SW 1271 (cell line): ENCODE data around the gene SYT1.
"Not testable (repeated sequence)": the region's sequence is repeated elsewhere in the genome, so short reads cannot be mapped to it uniquely, and the experiment has no call there.

Experiments used
- DNase-seq, 2 experiments: peaks; one replicate each; lab custom pipeline; 2025; lab: John Stamatoyannopoulos, UW

Gene SYT1

DNA sequence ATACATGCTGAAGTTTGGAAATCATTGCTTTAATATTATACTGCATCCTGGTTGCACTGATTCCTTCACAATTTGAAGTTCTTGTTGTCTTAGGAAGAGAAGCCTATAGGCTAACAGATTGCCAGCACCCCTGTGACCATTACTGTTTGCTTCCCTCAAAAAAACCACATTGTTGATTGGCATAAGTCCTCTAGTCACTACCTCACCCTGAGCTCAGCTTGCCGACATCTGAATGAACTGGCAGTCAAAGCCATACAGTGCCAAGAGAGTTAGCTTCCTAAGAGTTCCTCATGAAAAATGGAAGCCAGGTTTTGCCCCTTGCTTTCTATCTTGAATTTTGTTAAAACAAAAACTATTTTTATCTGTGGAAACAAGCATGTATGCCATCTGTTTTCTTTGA lies 276.1 kb downstream of the SYT1 start:
- no peak for DNase-seq

DNA sequence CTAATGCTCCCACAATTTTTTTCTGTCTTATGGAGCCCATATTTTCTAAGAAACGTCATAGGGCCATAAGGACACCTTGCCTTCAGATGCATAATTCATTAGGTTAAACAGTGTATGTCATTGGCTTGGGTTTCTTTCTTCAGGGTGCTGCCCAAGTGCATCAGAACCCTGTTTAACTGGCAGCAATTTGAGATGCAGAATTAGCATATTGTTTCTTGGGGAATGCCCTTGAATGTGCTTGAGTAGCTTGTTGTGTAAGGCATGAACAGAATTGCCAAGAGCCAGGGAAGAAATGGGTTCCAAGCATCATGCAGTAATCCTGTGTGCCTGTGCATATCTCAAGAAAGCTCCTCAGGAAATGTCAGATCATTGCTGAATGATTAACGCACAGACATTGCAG lies 277.2 kb downstream of the SYT1 start:
- no peak for DNase-seq

DNA sequence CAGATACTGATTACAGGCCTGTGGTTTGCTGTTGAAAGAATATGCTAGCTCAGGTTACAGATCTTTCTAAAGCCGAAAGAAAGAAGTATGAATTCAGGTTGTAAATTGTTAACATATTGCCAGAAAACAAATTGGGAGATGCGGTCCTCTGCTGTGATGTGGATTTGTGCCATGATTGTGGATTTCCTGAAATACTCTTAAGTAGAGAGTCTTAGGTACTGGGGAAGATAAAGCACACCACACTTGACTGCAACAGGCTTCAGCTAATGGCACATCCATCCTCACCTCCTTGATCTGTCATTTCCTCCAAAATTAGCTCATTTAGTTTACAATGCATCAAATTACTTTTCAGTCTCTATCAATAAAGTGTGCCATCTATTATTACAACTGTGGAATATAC lies 279.2 kb downstream of the SYT1 start:
- no peak for DNase-seq

DNA sequence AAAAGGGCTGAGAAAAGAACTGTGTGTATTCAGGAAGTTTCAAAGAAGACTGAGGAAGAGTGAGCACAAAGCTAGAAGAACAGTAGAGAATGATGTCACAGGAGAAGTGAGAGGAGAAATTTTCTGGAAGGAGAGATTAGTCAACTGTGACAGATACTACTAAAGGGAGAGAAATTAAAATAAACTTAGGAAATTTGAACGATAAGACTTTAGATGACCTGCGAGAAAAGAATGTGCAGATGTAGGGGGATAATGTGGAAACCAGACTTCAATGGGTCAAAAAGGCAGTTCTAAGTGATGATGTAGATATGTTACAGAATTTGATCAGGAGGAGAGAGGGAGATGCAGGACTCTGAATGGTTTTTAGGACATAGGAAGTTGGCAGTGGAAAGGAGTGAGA lies 287.4 kb downstream of the SYT1 start:
- DNase-seq = no peak

DNA sequence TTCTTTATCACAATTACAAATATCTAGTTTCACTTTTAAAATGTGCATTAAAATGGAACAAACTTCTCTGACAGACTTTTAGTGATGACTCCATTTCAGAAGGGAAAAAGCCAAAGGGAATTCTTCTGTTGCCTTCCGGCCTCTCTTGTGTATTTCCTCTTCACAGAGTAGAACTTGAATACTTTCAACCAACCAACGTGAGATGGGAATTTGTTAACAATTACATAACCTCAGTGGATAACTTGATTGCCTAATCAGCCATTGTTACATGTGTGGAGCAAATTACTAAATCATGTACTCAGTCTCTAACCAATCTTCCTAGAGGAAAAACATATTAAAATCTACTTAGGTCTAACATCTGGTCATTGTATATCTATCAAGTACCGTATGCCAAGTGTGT lies 291.1 kb downstream of the SYT1 start:
- no peak for DNase-seq

DNA sequence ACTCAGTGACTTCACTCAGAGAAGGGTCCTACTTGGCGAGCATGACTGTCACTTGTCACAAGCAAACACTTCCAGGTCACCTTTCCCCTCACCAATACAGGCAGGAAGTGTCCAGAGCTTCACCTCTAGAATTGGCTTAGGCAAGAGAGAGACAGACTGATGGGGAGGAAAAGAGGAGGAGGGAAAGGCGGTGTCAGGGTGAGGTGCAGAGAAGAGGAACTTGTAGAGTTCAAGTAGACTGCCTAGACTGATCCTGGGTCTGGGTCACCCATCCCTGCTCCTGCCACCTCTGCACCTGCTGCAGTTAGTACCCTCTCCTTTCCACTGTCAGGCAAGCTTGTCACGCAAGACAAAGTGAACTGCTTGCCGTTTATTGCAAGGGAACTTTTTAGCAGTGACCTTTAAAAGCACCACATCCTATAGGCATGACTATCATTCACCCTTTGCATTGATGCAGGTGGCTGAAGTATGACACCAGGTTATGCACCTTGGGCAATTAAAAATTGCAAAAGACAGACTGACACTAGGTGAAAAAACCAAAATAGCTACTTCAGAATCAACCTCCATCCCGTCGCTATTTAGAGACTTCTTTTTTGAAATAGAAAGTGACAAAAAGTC lies 292.4 kb downstream of the SYT1 start:
- DNase-seq = no peak

DNA sequence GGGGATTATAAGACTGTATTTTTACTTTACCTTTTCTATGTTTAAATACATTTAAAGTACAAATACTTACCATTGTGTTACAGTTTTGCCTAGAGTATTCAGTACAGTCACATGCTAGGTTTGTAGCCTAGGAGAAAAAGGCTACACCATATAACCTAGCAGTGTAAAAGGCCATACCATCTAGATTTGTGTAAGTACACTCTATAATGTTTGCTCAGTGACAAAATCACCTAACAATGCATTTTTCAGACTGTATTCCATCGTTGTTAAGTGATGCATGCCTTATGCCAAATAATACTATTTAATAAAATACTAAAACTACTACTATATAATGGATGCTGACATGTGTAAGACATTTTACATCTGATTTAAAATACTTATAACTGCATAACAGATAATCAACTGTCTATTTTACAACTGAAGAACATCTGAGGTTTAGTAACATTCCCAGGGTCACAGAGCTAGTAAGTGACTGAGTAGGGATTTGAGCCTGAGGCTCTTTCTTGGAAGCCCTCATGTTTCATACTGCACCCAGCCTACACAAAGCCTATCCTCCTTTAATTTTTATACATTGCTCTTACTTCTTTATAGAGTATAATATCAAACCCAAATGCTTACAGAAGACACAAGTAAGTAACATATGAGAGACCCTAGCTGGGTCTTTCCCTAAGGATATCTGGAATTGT lies 296.8 kb downstream of the SYT1 start:
- DNase-seq = no peak

DNA sequence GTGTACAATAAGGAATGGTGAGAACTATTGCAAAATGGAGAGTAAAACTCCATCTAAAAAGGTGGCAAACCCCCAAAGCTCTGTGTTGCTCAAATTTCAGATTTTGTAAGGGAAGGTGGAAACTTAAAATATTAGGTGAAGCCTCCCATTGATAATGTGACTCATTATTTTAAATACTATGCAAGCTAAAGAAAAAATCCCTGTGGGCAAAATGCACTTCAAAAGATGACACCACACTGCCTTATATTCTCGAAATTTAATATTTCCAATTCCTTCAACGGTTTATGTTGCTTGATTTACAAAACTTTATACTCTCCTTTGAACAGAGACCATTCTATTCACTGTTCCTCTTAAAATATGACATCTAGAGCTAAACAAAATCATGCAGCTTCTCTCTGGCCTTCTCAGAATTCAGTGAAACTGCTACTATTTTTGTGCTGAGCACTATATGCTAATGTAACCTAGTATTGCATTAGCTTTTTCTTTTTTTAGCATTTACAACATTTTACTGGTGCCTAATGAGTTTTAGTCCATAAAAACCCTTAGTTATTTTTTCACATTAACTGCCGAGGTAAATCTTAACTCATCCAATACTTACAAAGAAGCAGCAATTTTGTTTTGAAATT lies 297.7 kb downstream of the SYT1 start:
- DNase-seq = no peak

DNA sequence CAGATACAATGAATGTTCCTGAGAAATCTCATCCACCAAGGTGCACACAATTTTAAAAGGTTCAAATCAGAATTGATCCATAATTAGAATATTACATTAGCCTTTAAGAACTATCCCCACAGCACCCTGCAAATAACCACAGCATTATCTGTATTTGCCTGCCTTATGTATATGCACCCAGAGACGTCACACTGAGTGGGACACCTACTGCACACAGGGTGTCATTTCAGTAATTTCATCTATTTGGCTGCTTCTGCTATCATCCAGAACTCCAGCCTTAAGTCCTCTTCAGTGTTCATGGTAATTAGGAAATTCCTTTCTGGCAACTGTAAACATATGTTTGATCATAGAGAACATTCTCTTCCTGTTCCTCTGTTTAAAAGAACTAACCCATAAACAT lies 298.4 kb downstream of the SYT1 start:
- no peak for DNase-seq

DNA sequence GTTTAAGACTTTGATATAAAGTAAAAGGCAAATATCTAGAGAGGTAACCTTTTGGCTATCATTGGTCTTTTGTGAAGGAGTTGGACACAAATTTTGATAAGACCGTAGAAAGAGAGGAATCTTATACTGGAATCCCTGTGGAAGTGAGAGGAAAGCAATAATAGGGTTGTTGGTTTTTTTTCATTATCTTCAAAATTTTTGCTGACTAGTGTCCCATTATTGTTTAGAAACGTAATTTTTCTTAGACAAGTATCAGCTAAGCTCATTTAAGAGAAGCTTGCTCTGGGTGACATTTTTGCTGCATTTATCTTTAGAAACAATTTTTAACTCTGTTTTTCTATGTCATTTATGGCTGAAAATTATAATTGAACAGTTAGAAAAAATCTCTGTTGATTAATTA lies 300.3 kb downstream of the SYT1 start:
- no peak for DNase-seq

DNA sequence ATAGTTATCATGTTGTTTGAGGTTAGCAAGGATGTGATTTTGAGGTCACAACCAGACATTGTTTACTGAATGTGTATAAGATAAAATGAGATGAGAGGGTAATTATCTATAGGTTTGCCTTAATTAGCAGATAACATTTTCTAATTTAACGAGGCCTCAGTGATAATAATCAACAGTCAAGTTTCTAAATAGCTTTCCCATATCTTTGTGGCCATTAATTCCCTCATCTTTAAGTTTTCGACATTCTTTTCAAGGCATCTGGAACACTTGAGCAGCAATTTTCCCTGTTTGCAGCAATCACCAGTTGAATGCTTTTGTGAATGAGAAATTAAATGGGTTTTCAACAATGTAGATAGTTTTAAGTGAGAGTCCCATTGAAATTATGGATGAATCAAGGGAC lies 304.1 kb downstream of the SYT1 start:
- no peak for DNase-seq

DNA sequence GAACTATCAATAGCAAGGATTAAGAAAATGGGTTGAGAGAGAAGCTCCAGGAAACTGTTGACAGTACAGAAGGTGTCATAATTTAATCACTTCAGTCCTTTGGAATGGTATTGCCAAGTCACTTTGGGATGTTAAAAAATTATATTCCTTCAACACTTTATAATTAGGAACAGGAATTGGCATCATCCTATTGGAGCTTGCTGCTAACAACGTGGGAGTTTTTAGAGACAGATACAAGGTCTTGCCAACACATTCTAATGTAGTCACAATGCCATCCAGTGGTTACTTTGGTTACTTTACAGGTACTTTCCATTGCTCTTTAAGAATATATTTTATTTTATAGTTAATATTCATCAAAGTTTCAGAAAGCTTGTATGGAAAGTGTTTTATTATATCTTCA lies 310.1 kb downstream of the SYT1 start:
- DNase-seq = peak in 1 of 2 experiments; percentile 58

DNA sequence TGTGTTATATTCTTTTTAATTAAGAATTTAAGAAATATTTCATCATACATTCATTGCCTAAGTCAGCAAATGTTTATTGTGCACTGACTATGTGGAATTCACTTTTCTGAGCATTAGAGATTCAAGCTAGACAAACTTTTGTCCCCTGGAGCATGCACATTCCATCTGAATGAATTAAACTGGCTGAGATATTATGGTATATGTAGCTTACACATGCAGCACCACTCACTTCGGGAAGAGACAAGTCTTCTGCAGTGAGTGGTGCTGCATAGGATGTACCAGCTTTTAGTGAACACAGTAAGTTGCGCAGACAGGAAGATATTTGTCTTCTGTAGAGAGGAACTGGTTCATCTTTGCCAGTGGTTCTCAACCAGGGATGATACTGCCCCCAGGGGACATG lies 318.4 kb downstream of the SYT1 start:
- DNase-seq = no peak

DNA sequence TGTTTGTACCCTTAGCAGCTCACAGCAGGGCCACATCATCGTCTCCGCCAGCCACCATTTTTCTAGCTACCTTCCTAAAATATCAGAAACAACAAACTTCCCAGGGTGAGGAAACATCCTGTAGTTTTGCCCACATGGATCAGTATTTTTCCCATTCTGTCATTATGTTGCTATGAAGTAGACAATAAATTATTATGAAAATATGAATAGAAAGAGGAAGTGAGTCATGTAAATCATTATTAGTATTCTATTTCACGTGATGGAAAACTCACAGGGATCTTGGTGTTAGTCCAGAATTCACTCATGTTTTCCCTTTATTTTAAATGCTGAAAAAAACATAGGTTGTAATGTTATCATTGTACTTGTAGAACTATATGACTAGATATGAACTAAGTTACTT lies 319.4 kb downstream of the SYT1 start:
- DNase-seq = no peak

DNA sequence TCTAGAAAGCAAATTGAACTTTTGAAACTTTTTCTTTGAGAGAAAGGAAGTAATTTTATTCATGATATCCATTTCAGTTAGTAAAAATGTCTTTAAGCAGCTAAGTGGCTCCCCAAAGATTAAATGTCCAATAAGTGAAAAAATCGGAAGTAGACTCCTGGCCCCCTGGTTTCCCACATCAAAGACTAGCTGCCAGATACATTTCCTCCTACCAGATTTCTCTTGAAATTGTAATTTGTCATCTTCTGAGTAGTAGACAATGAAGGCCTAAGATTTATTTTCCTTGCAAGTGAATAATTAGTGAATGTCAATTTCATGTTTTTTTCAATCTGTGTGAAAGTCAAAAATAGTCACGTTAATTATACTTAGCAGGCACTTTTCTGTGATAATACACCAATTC lies 321.9 kb downstream of the SYT1 start:
- no peak for DNase-seq

DNA sequence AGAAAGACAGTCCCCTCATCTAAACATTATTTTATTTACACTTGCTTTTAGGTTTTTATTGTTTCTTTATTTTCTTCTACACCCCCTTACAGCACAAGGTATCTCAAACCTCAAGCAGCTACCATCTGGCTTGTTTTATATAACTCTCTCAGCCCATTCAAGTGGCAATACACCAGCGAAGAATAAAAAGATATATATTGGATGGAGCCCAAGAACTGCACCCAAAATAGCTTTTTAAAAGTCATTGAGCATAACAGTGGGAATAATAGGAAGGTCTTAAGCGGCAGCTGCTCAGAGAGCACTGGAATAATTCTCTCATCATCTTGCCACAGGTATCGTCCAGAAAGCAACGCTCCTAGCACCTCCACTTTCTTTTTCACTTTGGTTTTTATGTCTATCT lies 322.5 kb downstream of the SYT1 start:
- no peak for DNase-seq

DNA sequence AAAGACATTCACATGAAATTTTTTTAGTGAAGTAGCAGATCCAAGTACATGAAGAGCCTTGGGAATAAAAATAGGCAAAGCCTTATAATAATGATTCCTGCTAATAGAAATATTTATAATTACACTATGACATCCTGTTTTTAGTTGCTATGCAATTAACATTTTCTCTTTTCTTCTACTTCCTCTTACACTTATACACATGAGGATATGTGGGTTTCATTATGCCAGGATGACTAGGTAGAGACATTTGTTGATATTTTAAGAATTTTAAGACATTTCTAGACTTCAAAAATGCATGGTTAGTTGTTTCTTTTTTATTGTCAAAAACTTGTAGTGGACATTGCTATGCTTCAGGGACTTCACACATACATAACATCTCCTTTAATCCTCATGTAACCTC lies 326.8 kb downstream of the SYT1 start:
- DNase-seq = no peak

DNA sequence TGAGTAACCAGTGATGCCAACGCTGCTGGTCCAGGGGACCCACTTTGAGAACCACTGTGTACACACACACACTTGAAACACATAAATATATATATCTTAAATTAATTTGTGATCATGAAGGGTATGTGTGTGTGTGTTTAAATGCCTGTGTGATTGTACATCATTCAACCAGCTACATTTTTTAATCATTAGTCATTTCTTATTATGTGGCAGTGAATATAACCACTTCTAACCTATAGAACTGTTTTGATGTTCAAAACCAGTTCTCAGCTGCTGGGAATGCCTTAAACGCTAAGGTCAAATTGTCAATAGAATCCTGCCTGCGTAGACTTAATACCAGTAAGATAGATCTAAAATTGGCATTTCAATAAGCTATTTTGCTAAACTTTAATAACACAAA lies 330.0 kb downstream of the SYT1 start:
- DNase-seq = peak in 1 of 2 experiments; percentile 5

DNA sequence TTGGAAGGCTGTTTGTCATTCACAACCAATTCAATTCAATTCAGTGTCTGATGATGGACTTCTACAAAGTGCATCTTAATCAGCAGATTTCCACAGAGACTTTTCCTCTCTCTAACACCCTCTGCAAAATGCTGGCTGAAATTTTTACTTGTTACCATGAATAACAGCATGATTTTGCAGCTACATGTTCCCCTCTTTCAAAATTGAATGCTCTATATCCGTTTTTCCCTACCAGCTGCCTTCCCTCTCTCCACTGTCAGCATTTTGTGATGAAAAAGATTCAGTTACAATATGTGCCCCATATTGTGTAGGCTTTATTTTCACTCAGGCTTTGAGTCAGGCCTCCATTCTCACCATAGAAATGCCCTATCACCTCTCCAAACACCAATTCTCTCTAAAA lies 334.6 kb downstream of the SYT1 start:
- no peak for DNase-seq

DNA sequence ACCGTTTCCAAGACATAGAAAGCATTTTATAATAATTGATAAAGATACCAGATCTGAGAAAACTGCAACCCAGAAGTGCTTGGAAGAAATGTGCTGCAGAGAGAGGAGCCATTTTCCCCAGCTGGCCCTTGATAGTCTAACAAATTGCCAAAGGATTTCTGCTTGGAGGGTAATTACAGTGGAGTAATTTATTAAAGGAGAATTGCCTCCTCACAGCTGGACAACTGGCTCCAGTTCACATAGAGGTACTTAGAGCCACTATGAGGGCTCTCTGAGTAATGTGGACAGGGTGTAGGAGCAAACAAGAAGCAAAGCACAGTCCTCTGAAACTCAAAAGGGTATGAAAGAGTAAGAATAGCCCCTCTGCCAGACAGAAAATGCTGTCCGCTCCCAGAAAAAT lies 335.6 kb downstream of the SYT1 start:
- no peak for DNase-seq

DNA sequence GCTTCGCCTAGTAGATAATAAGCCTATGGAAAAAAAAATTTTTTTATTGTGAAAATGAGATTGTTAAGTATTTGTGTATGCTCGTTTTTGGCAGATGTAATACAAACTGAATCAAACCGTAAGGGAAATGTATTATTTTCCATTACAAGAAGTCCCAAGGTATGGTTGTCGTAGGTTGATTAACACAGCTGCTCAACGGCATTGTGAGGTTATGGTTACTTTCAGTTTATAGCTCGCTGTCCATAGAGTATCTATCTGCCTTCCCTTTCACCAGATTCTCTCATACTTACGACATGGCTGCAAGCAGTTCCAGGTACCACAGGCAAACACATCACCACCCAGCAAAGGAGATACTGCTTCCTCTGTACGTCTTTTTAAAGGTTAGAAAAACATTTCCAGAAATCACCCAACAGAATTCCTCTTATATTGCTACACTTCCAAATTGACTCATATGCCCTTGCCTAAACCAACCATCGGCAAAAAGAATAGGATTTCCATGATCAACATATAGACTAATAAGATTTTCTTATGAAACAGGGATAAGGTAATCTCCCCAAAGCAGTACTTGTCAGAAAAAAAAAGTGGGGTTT lies 338.6 kb downstream of the SYT1 start:
- no peak for DNase-seq

DNA sequence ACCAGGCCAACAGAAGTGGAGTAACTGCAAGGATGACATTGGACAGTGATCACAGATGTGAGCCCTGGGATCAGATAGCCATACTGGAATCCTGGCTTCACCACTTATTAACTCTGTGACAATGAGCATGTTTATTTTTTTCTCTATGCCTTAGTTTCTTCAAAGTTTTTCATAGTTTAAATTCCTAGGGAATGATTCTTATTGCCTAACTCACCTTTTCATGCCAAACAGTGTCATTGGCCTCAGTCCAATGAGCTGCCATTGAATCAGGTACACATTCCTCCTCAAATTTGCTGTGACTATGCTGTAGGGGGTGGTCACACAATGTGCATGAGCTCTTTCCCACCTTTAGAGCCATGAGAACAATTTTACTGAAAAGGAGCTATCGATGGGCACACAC lies 342.3 kb downstream of the SYT1 start:
- DNase-seq = no peak

DNA sequence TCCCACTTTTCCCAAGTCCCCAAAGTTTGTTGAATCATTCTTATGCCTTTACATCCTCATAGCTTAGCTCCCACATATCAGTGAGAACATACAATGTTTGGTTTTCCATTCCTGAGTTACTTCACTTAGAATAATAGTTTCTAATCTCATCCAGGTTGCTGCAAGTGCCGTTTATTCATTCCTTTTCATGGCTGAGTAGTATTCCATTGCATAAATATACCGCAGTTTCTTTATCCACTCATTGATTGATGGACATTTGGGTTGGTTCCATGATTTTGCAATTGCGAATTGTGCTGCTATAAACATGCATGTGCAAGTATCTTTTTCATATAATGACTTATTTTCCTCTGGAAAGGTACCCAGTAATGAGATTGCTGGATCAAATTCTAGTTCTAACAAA lies 345.8 kb downstream of the SYT1 start:
- DNase-seq = not testable (repeated sequence)
